Right lobe of liver (tissue), 6 donors: ENCODE results near the gene DLG2. TPM values are rescaled to one million over a fixed set of nuclear protein-coding genes. Genes with fewer than 3 reads are reported as not detected.
A peak's percentile ranks its signal among the peaks of the same experiment; 100 is the strongest.

ENCODE experiments used
- ATAC-seq, 4 donors: fragments of 200-7000 bp; cut with Tn5 transposase; one replicate each; pipeline ENCODE4 v1.9.1; 2020; ENCODE audit warnings: mild to moderate bottlenecking in 4 of 4, moderate library complexity in 4 of 4
- DNase-seq, 3 donors: peaks; one replicate each; pipeline ENCODE4 v3.0.0-alpha.2; 2020
- H3K27ac ChIP-seq, 3 donors: fragments of 200-600 bp; one replicate each; pipeline ENCODE4 v1.8.0; 2022
- H3K27me3 ChIP-seq, 2 donors: fragments of 200-600 bp; one replicate each; pipeline ENCODE4 v1.8.0; 2022
- H3K36me3 ChIP-seq, 4 donors: fragments of 200-600 bp; sonication (generic) in 1 of 4; one replicate each; pipeline versions ENCODE4 v1.5.1 to v1.8.0; 2017 to 2022; ENCODE audit warnings: control low read depth in 1 of 4
- H3K4me1 ChIP-seq, 4 donors: fragments of 200-600 bp; sonication (generic) in 1 of 4; one replicate each; pipeline versions ENCODE4 v1.5.1 to v1.8.0; 2017 to 2022; ENCODE audit warnings: control low read depth in 1 of 4
- H3K4me3 ChIP-seq, 3 donors: fragments of 200-600 bp; one replicate each; pipeline ENCODE4 v1.8.0; 2022
- H3K9me3 ChIP-seq, 4 donors: fragments of 200-600 bp; sonication (generic) in 1 of 4; one replicate each; pipeline versions ENCODE4 v1.5.1 to v1.8.0; 2017 to 2022; ENCODE audit warnings: control low read depth in 1 of 4
- POLR2A ChIP-seq: fragments of 450-650 bp; IDR thresholded peaks from one replicate; pipeline ENCODE4 v1.6.1; 2017; ENCODE audit warnings: antibody characterized with exemption, mild to moderate bottlenecking
- WGBS: methylation state at CpG from one replicate; pipeline ENCODE4 v1.1.6; 2018; ENCODE audit warnings: low coverage, low lambda C conversion rate; ENCODE audit not compliant: insufficient coverage; ENCODE audit errors: missing lambda C conversion rate; 5-methylcytosine and 5-hydroxymethylcytosine counted together
- intact Hi-C, 2 donors: fragments of 100-400 bp; cut with DNase I; formaldehyde crosslinking; loops; one replicate each; pipeline versions ENCODE4 v1.11.2 to v1.14.1; 2022
- total RNA-seq, 6 experiments: library from RNA; depleted of rRNA in 2 of 6; stranded (reverse); fragments of >200 nt in 2 of 6; fragmentation: NEBNext Ultra II Directional in 3 of 6; extraction: Animal tissue kit (Norgen Biotek cat#: 25700) in 3 of 6; gene quantifications; one replicate each; pipeline versions ENCODE4 v1.1.0 to v1.2.4, GENCODE V29; 2016 to 2023
- TF ChIP-seq, protein P1 (sequence below), 4 donors: fragments of 200-600 bp in 3 of 4; fragments of 450-650 bp in 1 of 4; IDR thresholded peaks; one replicate each; pipeline versions ENCODE4 v1.5.1 to v1.8.0; 2016 to 2022; ENCODE audit warnings: antibody characterized with exemption in 4 of 4, mild to moderate bottlenecking in 2 of 4
- donor health status: DM: no; HTN: yes; CAD: no.
- donor health status: DM: no; HTN: no; CAD: no.
- donor health status: DM: no; HTN: no; CAD: no.
- donor health status: DM: no; HTN: yes; CAD: no.
- donor health status: DM: no; HTN: yes; CAD: no.

Gene DLG2
- total RNA-seq, 6 experiments from 2014 or later = 1.2 to 6.4 (median 2.5) TPM

DNA sequence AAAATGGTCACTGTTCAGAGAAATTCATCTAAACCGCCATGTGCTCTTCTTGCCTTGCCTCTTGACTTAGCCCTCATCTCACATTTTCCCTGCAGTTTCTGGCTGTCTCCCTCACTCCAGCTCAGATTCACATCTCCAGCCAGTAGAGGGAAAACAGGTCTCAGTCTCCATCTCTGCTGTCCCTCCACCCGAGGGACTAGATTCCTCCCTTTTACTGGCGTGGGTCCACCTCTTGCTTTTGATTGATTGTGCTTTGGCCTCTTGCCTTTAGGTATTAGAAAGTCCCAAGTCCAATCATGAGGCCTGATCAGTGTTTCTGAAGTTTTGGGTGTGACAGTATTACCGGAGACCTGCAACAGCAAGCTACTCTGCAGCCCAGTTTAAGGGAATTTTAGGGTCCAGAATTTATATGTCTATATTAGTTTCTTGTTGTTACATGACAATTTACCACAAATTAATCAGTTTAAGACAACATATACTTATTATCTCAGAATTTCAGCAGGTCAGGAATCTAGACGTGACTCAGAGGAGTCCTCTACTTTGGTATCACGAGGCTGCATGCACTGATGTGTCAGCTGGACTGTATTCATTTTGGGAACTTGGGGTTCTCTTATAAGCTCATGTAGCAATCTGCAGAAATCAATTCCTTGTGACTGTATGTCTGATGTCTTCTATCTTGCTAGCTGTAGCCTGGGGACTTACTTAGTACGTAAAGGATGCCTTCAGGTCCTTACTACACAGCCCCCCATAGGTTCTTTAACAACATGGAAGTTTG lies 1535.7 kb downstream of the DLG2 start:
- intact Hi-C loops = no loop called here
- peak; percentile 80 to 89 (median 86) for ATAC-seq
- H3K4me3 ChIP-seq = peak overlapping the region in 1 of 3 donors; percentile 6
- no peaks in the 10 kb centered on the region for H3K9me3 ChIP-seq
- 45% methylated on average over 7 of the region's 7 CpGs for WGBS
- no peaks in the 10 kb centered on the region for H3K36me3 ChIP-seq
- H3K27ac ChIP-seq = peak overlapping the region in 1 of 3 donors; percentile 17
- DNase-seq = peak in 2 of 3 donors; percentile 20 to 52
- peaks cover 0 to 18% (median 2%) of the 10 kb centered on the region in 4 donors for H3K4me1 ChIP-seq
- no peak for TF ChIP-seq POLR2A
- TF ChIP-seq, protein P1, sequence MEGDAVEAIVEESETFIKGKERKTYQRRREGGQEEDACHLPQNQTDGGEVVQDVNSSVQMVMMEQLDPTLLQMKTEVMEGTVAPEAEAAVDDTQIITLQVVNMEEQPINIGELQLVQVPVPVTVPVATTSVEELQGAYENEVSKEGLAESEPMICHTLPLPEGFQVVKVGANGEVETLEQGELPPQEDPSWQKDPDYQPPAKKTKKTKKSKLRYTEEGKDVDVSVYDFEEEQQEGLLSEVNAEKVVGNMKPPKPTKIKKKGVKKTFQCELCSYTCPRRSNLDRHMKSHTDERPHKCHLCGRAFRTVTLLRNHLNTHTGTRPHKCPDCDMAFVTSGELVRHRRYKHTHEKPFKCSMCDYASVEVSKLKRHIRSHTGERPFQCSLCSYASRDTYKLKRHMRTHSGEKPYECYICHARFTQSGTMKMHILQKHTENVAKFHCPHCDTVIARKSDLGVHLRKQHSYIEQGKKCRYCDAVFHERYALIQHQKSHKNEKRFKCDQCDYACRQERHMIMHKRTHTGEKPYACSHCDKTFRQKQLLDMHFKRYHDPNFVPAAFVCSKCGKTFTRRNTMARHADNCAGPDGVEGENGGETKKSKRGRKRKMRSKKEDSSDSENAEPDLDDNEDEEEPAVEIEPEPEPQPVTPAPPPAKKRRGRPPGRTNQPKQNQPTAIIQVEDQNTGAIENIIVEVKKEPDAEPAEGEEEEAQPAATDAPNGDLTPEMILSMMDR (IDR thresholded peaks at IDR 0.05) = no peak
- H3K27me3 ChIP-seq = no peaks in the 10 kb centered on the region

DNA sequence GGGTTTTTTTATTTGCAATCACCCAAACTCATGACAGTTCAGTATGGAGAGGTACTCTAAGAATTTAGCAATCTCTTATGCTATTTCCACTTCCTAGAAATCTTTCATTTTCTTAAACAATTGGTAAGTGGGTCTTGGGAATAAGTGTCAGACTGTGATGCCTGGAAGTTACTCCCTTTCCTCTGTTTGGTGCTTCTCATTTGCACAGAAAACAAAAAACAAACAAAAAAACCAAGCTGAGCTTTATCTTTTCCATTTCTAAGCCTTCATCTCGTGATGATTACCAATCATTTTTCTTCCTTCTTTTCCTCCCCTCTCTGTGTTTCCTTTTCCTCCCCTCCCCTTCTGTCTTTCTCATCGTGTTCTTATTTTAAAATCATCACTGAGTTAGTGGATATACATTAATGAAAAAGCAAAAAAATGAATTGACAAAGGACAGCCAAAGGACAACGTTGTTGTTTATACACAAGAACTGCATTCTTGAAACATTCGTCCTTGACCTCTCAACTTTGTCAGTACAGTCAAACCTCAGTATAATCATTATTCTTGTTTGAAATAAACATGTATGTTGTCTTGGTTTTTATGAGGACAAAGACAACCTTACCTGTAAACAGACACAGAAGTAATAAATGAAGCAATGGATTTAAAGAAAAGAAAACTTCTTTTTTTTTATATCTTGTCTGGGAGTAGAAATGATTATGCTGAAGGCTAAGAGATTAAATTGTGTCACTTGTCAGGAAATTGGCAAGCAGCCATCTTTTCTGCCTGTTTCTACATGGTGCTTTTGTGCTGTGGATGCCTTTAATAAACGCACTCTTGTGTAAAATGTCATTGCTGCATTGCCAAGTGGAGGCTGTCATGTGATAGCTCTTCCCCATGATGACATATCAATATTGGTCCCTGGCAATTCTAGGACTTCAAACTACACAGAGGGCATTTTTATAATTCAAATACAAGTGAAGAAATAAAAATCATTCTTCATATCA lies 1537.8 kb downstream of the DLG2 start:
- Histone ChIP-seq H3K4me1 (peaks cover 0 to 18% (median 2%) of the 10 kb centered on the region in 4 donors), H3K27ac (no peak overlapping the region), H3K4me3 (no peak overlapping the region), H3K36me3 (no peaks in the 10 kb centered on the region), H3K9me3 (no peaks in the 10 kb centered on the region), H3K27me3 (no peaks in the 10 kb centered on the region)
- WGBS = 20% methylated on average over 5 of the region's 5 CpGs
- ATAC-seq (peak; percentile 57 to 73 (median 66)), DNase-seq (peak in 1 of 3 donors; percentile 49)
- TF ChIP-seq POLR2A = no peak
- TF ChIP-seq, protein P1 (IDR thresholded peaks at IDR 0.05) = no peak
- intact Hi-C loops = no loop called here

DNA sequence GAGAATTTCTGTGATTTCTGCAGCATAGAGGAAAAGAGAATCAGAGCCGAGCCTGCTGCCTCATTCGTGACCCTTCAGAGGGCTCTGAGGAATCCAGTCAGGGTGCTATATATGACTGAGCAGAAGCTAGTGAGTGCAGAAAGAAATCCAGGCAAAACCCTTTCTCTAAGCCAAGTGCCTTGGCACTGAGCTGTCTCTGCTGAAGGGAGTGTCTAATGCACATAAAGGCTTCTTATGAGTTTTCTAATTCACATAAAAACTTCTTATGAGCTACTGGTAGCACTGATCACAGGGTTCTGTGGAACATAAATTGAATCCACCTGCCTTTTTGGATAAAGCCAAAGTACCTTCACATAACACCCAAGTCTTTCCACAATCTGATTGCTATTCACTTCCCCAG lies 1555.3 kb downstream of the DLG2 start:
- Histone ChIP-seq H3K9me3 (no peaks in the 10 kb centered on the region), H3K36me3 (no peaks in the 10 kb centered on the region), H3K27ac (no peak overlapping the region), H3K4me3 (no peak overlapping the region), H3K4me1 (no peaks in the 10 kb centered on the region), H3K27me3 (no peaks in the 10 kb centered on the region)
- DNase-seq (no peak), ATAC-seq (no peak)
- TF ChIP-seq POLR2A = no peak
- TF ChIP-seq, protein P1 (IDR thresholded peaks at IDR 0.05) = no peak
- intact Hi-C loops = no loop called here
- WGBS = 76% methylated on average over 2 of the region's 2 CpGs

DNA sequence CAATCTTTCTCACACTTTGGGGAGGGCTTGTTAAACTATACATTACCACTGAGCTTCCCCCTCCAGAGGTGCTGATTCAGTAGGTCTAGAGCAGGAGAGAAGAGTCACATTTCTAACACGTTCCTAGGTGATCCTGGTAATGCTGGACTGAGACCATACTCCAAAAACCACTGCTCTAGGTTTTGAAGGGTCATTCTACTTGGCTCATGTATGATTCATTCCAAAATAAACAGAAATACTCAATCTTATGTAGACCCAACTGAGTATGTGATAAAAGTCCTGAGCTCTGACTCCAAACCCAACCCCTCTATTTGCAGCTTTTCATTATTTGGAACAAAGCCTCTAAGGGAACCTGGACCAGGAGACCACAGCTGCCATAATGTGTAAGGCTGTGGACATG lies 1558.1 kb downstream of the DLG2 start:
- H3K9me3 ChIP-seq = no peaks in the 10 kb centered on the region
- peak in 2 of 4 donors; percentile 49 to 70 for ATAC-seq
- H3K4me3 ChIP-seq = no peak overlapping the region
- H3K27ac ChIP-seq = no peak overlapping the region
- intact Hi-C loops = no loop called here
- no peak for DNase-seq
- H3K36me3 ChIP-seq = no peaks in the 10 kb centered on the region
- no peaks in the 10 kb centered on the region for H3K4me1 ChIP-seq
- TF ChIP-seq, protein P1 (IDR thresholded peaks at IDR 0.05) = no peak
- 29% methylated on average over 1 of the region's 1 CpG for WGBS
- no peaks in the 10 kb centered on the region for H3K27me3 ChIP-seq
